H1 (cell line): ENCODE measurements around the gene PHLDB3. TPM values are rescaled to one million over a fixed set of nuclear protein-coding genes. Genes with fewer than 3 reads are reported as not detected.
"Not testable (repeated sequence)": the region's sequence is repeated elsewhere in the genome, so short reads cannot be mapped to it uniquely, and the experiment has no call there.

Experiments
- CTCF ChIA-PET: fragments of 300-600 bp; sonication (Branson Sonifier 250); formaldehyde crosslinking; loops from one replicate; lab custom pipeline; 2021; ENCODE audit not compliant: partially characterized antibody; lab: Charles Lee
- POLR2A ChIA-PET: fragments of 300-600 bp; sonication (Branson Sonifier 250); formaldehyde crosslinking; loops from one replicate; lab custom pipeline; 2021; ENCODE audit warnings: inconsistent platforms; ENCODE audit not compliant: partially characterized antibody; lab: Charles Lee
- DNase-seq, 2 experiments: peaks; one replicate each; pipeline versions ENCODE4 v3.0.0 to v3.0.0-alpha.2; 2010 to 2022; ENCODE audit warnings: low spot score in 2 of 2, low read depth in 1 of 2, mixed read lengths in 1 of 2
- FAIRE-seq: peaks from 2 replicates; lab custom pipeline; 2011; peaks lifted over from hg19 to GRCh38; lab: Jason Lieb, UNC
- H2AFZ ChIP-seq: 2 replicates; pipeline ENCODE4 v1.8.1; 2012; ENCODE audit warnings: low read length, inconsistent platforms
- H2AK5ac ChIP-seq: 2 replicates; pipeline ENCODE4 v1.6.1; 2013; ENCODE audit warnings: low read depth, low read length
- H2BK120ac ChIP-seq: replicated peaks from 2 replicates; pipeline ENCODE3; 2013; ENCODE audit warnings: low read depth, low read length, inconsistent platforms
- H2BK12ac ChIP-seq: 2 replicates; pipeline ENCODE4 v1.6.1; 2013; ENCODE audit warnings: low read depth, low read length
- H2BK15ac ChIP-seq: 2 replicates; pipeline ENCODE4 v1.6.1; 2013; ENCODE audit warnings: low read length
- H2BK20ac ChIP-seq: 2 replicates; pipeline ENCODE4 v1.6.1; 2013; ENCODE audit warnings: low read length
- H2BK5ac ChIP-seq: 2 replicates; pipeline ENCODE4 v1.6.1; 2013; ENCODE audit warnings: low read depth, low read length
- H3K14ac ChIP-seq: 2 replicates; pipeline ENCODE4 v1.6.1; 2013; ENCODE audit warnings: inconsistent platforms; ENCODE audit not compliant: insufficient read length
- H3K18ac ChIP-seq: 2 replicates; pipeline ENCODE4 v1.6.1; 2013; ENCODE audit warnings: low read length; ENCODE audit errors: extremely low read depth
- H3K23ac ChIP-seq: 2 replicates; pipeline ENCODE4 v1.6.1; 2013; ENCODE audit warnings: inconsistent platforms; ENCODE audit not compliant: insufficient read length
- H3K23me2 ChIP-seq: 2 replicates; pipeline ENCODE4 v1.6.1; 2013; ENCODE audit warnings: low read depth, low read length
- H3K27ac ChIP-seq: 2 replicates; pipeline ENCODE4 v1.6.1; 2011; ENCODE audit warnings: low read depth, low read length, inconsistent platforms
- H3K27me3 ChIP-seq, 4 experiments: replicated peaks in 1 of 4; 1 replicate in 1 of 4; 2 replicates in 3 of 4; pipeline versions ENCODE4 v1.6.1 to v1.8.1; 2011 to 2013; ENCODE audit warnings: low read length in 3 of 4, mild to moderate bottlenecking in 3 of 4, inconsistent platforms in 2 of 4, mixed read lengths in 2 of 4, moderate library complexity in 1 of 4; ENCODE audit not compliant: control insufficient read depth in 3 of 4, insufficient read depth in 3 of 4; ENCODE audit errors: extremely low read depth in 1 of 4
- H3K36me3 ChIP-seq, 4 experiments: 2 replicates each; pipeline versions ENCODE4 v1.6.1 to v1.8.1; 2011 to 2013; ENCODE audit warnings: mild to moderate bottlenecking in 4 of 4, low read length in 3 of 4, moderate library complexity in 2 of 4, control low read depth in 1 of 4, inconsistent platforms in 1 of 4; ENCODE audit not compliant: insufficient read depth in 4 of 4, control insufficient read depth in 2 of 4
- H3K4ac ChIP-seq: replicated peaks from 2 replicates; pipeline ENCODE3; 2013; ENCODE audit warnings: low read length, low read depth, mixed read lengths, inconsistent platforms; ENCODE audit not compliant: insufficient read length
- H3K4me1 ChIP-seq, 4 experiments: replicated peaks in 1 of 4; 1 replicate in 1 of 4; 2 replicates in 3 of 4; pipeline versions ENCODE4 v1.6.1 to v1.8.1; 2011 to 2013; ENCODE audit warnings: low read length in 3 of 4, inconsistent platforms in 2 of 4, mixed read lengths in 1 of 4; ENCODE audit not compliant: insufficient read depth in 4 of 4, control insufficient read depth in 3 of 4
- H3K4me2 ChIP-seq, 2 experiments: 2 replicates each; pipeline versions ENCODE4 v1.6.1 to v1.8.1; 2011 to 2013; ENCODE audit warnings: low read depth in 2 of 2, low read length in 2 of 2, control low read depth in 1 of 2, inconsistent platforms in 1 of 2, mild to moderate bottlenecking in 1 of 2; ENCODE audit not compliant: insufficient read depth in 1 of 2
- H3K4me3 ChIP-seq, 4 experiments: fragments of 200-600, 300-600 bp in 1 of 4; sonication (generic), shearing (Covaris generic), sonication (Bioruptor Twin) in 1 of 4; 2 replicates each; pipeline versions ENCODE4 v1.5.1 to v1.8.1; 2011 to 2016; ENCODE audit warnings: low read length in 4 of 4, low read depth in 3 of 4, control low read depth in 2 of 4, inconsistent platforms in 2 of 4, mild to moderate bottlenecking in 2 of 4, mixed read lengths in 1 of 4, moderate library complexity in 1 of 4; ENCODE audit not compliant: insufficient read depth in 2 of 4; ENCODE audit errors: extremely low read depth in 1 of 4
- H3K56ac ChIP-seq: replicated peaks from 2 replicates; pipeline ENCODE3; 2013; ENCODE audit warnings: low read depth, mild to moderate bottlenecking, mixed read lengths, low read length, inconsistent platforms; ENCODE audit not compliant: insufficient read length
- H3K79me1 ChIP-seq: 2 replicates; pipeline ENCODE4 v1.6.1; 2013; ENCODE audit warnings: low read depth, low read length, control low read depth
- H3K79me2 ChIP-seq, 2 experiments: 2 replicates each; pipeline versions ENCODE4 v1.6.1 to v1.8.1; 2012 to 2013; ENCODE audit warnings: low read length in 2 of 2, mild to moderate bottlenecking in 2 of 2, inconsistent platforms in 1 of 2; ENCODE audit not compliant: insufficient read depth in 2 of 2, control insufficient read depth in 1 of 2
- H3K9ac ChIP-seq, 4 experiments: replicated peaks in 1 of 4; 1 replicate in 1 of 4; 2 replicates in 3 of 4; pipeline versions ENCODE4 v1.6.1 to v1.8.1; 2011 to 2013; ENCODE audit warnings: low read depth in 3 of 4, low read length in 3 of 4, control low read depth in 2 of 4, mild to moderate bottlenecking in 2 of 4, moderate library complexity in 2 of 4, inconsistent platforms in 1 of 4; ENCODE audit errors: extremely low read depth in 1 of 4
- H3K9me3 ChIP-seq, 2 experiments: 2 replicates each; pipeline versions ENCODE4 v1.6.1 to v1.8.1; 2012 to 2013; ENCODE audit warnings: mild to moderate bottlenecking in 2 of 2, moderate library complexity in 2 of 2, control low read depth in 1 of 2, inconsistent platforms in 1 of 2, low read depth in 1 of 2, low read length in 1 of 2, mixed read lengths in 1 of 2; ENCODE audit not compliant: insufficient read depth in 2 of 2
- H4K20me1 ChIP-seq, 2 experiments: replicated peaks in 1 of 2; 2 replicates each; pipeline versions ENCODE3 to v1.8.1; 2011 to 2013; ENCODE audit warnings: inconsistent platforms in 2 of 2, low read length in 2 of 2, mild to moderate bottlenecking in 1 of 2; ENCODE audit not compliant: insufficient read depth in 2 of 2, control insufficient read depth in 1 of 2
- H4K5ac ChIP-seq: 2 replicates; pipeline ENCODE4 v1.6.1; 2013; ENCODE audit warnings: low read length, low read depth, mixed read lengths, inconsistent platforms; ENCODE audit not compliant: insufficient read length
- H4K8ac ChIP-seq: 2 replicates; pipeline ENCODE4 v1.8.0; 2013; ENCODE audit warnings: mild to moderate bottlenecking, moderate library complexity, low read length, inconsistent platforms; ENCODE audit not compliant: insufficient read depth; ENCODE audit errors: extremely low read depth
- H4K91ac ChIP-seq: replicated peaks from 2 replicates; pipeline ENCODE3; 2013; ENCODE audit warnings: low read length, mixed read lengths, inconsistent platforms; ENCODE audit not compliant: insufficient read length
- WGBS, 2 experiments: shearing (Covaris generic) in 1 of 2; methylation state at CpG; one replicate each; pipeline versions ENCODE4 v1.1.6 to v1.1.7; 2013 to 2015; ENCODE audit warnings: low lambda C conversion rate in 2 of 2, mixed read lengths in 2 of 2, inconsistent platforms in 1 of 2, low coverage in 1 of 2, missing lambda C conversion rate in 1 of 2; ENCODE audit not compliant: insufficient replicate concordance in 2 of 2, insufficient coverage in 1 of 2, insufficient read length in 1 of 2; ENCODE audit errors: extremely low coverage in 1 of 2, missing lambda C conversion rate in 1 of 2; 5-methylcytosine and 5-hydroxymethylcytosine counted together
- polyA plus RNA-seq, 7 experiments: library from polyadenylated mRNA; depleted of rRNA in 3 of 7; stranded (reverse) in 5 of 7; unstranded in 2 of 7; fragments of >200 nt in 5 of 7; fragments of 200-250 nt in 2 of 7; gene quantifications; 1 replicate in 5 of 7; 2 replicates in 1 of 7; 4 replicates in 1 of 7; pipeline versions ENCODE4 v1.2.1 to v1.2.3, GENCODE V29; 2011 to 2013; ENCODE audit warnings: missing spikeins in 2 of 7, mixed read lengths in 2 of 7
- total RNA-seq: library from RNA; stranded (reverse); fragmentation: NEBNext Ultra II Directional; extraction: Animal tissue kit (Norgen Biotek cat#: 25700); gene quantifications from 2 replicates; pipeline ENCODE4 v1.2.1, GENCODE V29; 2021

The PHLDB3 gene
- total and polyA plus RNA-seq, 2 of the 8 experiments (the other 6 are each of a cell fraction or from before 2014, with no cell fraction given) = 4.0 to 8.5 TPM

- not testable (repeated sequence) for H2AFZ ChIP-seq, H2AK5ac ChIP-seq, H3K14ac ChIP-seq, H2BK20ac ChIP-seq, H3K4ac ChIP-seq, H4K8ac ChIP-seq, H2BK12ac ChIP-seq, H3K79me2 ChIP-seq, H3K18ac ChIP-seq, H2BK5ac ChIP-seq, H3K23ac ChIP-seq, H3K27ac ChIP-seq, H3K4me2 ChIP-seq, H4K5ac ChIP-seq, H2BK120ac ChIP-seq, FAIRE-seq, H3K56ac ChIP-seq, H2BK15ac ChIP-seq, H4K91ac ChIP-seq, DNase-seq, H3K9me3 ChIP-seq, H3K4me3 ChIP-seq, H3K9ac ChIP-seq, H4K20me1 ChIP-seq, H3K36me3 ChIP-seq, H3K79me1 ChIP-seq
- H3K23me2 ChIP-seq = peaks cover 15% of the 10 kb centered on the region
- ChIA-PET CTCF (interaction anchor here (0.6 to 10.0 kb wide), 7 partner anchors 12 to 146 kb away, joined by 3 to 192 read pairs (median 5); partner anchors contain the start of genes PHLDB3 and PLAUR), POLR2A (interaction anchor here (1.2 kb wide), 1 partner anchor 9 kb away, joined by 3 read pairs; the partner anchor contains the start of gene ZNF575)
- WGBS, 2 experiments = 95% methylated on average over 8 of the region's 8 CpGs; no CpG with 5 or more reads in 1 of the 2 experiments
- peaks cover 0 to 11% (median 5%) of the 10 kb centered on the region in 4 experiments; a peak in 6 of 7 replicates for H3K4me1 ChIP-seq
- peaks cover 2 to 14% (median 10%) of the 10 kb centered on the region in 4 experiments for H3K27me3 ChIP-seq
Measured at GRCh38 chr19:43523696-43524095, 19.1 kb upstream of the PHLDB3 start.
